NT2/D1 (cell line): ENCODE measurements around the gene VMP1.

Source experiments
- DNase-seq: peaks from one replicate; pipeline ENCODE4 v3.0.0-alpha.2; 2011; ENCODE audit warnings: low read depth, low spot score
- H3K27me3 ChIP-seq: 2 replicates; pipeline ENCODE4 v1.6.0; 2011; ENCODE audit warnings: mild to moderate bottlenecking; ENCODE audit not compliant: insufficient read length, insufficient read depth
- H3K36me3 ChIP-seq: 2 replicates; pipeline ENCODE4 v1.6.1; 2011; ENCODE audit warnings: mild to moderate bottlenecking, low read length, mixed read lengths; ENCODE audit not compliant: insufficient read depth, insufficient read length
- H3K4me1 ChIP-seq: 2 replicates; pipeline ENCODE4 v1.5.1; 2011; ENCODE audit not compliant: insufficient read depth, insufficient read length
- H3K4me3 ChIP-seq: 2 replicates; pipeline ENCODE4 v1.5.1; 2011; ENCODE audit warnings: low read depth; ENCODE audit not compliant: insufficient read length
- H3K9ac ChIP-seq: 2 replicates; pipeline ENCODE4 v1.6.0; 2011; ENCODE audit warnings: low read depth; ENCODE audit not compliant: insufficient read length
- H3K9me3 ChIP-seq: 2 replicates; pipeline ENCODE4 v1.5.1; 2011; ENCODE audit warnings: mild to moderate bottlenecking, low read length; ENCODE audit not compliant: insufficient read depth
- SUZ12 ChIP-seq: IDR thresholded peaks from 2 replicates; pipeline ENCODE4 v1.6.1; 2011; ENCODE audit not compliant: insufficient read length, insufficient read depth; ENCODE audit errors: extremely low read depth
- YY1 ChIP-seq: IDR thresholded peaks from 2 replicates; pipeline ENCODE4 v1.6.1; 2011; ENCODE audit not compliant: insufficient read length, insufficient read depth
- ZNF274 ChIP-seq: IDR thresholded peaks from 2 replicates; pipeline ENCODE4 v1.6.1; 2011; ENCODE audit warnings: mild to moderate bottlenecking, low read depth, low read length

The VMP1 gene

DNA sequence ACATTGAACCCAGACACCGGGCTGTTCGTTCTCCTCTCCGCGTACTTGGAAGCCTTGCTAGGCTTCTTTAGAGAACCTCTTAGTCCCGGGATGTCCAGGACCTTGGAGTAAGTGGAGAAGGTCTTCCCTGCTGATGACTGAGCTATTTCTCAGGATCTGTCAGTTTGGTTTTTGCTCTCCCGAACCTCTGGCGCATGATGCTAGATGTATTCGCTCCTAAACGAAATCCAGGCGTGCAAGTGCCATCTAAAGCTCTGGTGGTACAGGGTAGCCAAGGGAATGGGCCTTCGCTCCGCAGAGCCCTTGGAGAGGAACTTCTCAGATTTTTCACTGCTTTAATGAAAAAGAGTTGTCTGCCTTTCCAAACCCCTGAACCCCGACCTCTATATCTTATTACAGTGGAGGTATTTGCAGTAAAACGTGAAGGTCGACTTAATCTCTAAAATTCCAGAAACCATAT, 547 bp downstream of the VMP1 start:
- DNase-seq: no peak
- TF ChIP-seq YY1 (no peak), SUZ12 (no peak), ZNF274 (no peak)
- Histone ChIP-seq H3K9ac (peak overlapping the region; percentile 96), H3K9me3 (no peaks in the 10 kb centered on the region), H3K27me3 (no peaks in the 10 kb centered on the region), H3K4me1 (no peaks in the 10 kb centered on the region), H3K4me3 (peak overlapping the region; percentile 98), H3K36me3 (peaks cover 29% of the 10 kb centered on the region)

DNA sequence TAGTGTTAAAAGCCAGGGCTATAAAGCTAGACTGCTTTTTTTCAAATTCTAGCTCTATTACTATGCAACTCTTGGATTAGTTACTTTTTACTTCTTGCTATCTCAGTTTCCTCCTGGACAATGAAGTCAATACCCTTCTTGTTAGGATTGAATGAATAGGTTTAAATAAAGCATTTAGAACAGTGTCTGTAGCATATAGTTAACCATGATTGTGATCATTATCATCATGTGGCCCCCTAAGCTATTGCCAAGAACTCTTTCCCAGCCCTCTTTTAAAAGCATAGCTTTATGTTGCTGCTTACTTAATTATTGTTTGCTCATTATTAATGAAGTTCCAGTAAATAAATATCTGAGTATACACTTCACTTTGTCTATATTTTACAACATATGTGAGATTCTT, 4.5 kb downstream of the VMP1 start:
- Histone ChIP-seq H3K4me3 (no peak overlapping the region), H3K27me3 (no peaks in the 10 kb centered on the region), H3K4me1 (no peaks in the 10 kb centered on the region), H3K36me3 (peaks cover 3% of the 10 kb centered on the region), H3K9me3 (no peaks in the 10 kb centered on the region), H3K9ac (no peak overlapping the region)
- no peak for DNase-seq
- TF ChIP-seq ZNF274 (no peak), SUZ12 (no peak), YY1 (no peak)

DNA sequence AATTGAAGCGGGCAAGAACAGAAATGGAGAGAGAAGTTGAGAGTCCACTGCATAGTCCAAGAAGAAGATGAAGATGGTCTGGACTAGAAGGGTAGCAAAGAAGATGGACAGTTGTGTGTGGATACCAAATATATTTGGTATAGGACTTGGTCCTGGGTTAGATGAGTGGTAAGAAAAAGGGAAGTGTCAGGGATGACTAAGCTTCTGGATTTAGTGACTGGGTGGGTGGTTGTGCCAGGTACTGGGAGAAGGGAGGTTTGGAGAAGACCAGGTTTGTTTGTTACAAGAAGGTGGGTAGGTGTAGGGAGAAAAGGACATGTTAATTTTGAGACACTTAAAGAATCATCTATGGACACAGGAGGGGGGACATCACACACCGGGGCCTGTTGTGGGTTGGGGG, 5.4 kb downstream of the VMP1 start:
- Histone ChIP-seq H3K4me1 (no peaks in the 10 kb centered on the region), H3K4me3 (no peak overlapping the region), H3K27me3 (no peaks in the 10 kb centered on the region), H3K9me3 (no peaks in the 10 kb centered on the region), H3K36me3 (peaks cover 6% of the 10 kb centered on the region), H3K9ac (no peak overlapping the region)
- TF ChIP-seq YY1 (no peak), SUZ12 (no peak)
- DNase-seq: no peak

DNA sequence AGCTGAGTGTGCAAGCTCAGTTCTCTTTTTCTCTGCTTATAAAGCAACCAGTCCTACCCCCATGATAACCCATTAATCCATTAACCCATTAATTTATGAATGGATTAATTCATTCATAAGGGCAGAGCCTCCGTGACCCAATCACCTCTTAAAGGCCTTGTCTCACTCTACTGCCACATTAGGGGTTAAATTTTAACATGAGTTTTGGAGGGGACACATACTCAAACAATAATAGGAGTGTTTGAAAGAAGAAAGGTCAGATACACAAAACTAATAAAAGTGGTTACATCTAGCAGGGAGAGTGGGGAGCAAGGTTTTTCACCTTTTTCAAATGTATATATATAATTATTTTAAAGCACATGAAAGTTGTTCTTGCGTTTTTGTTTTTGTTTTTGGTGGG, 6.8 kb downstream of the VMP1 start:
- H3K9me3 ChIP-seq: no peaks in the 10 kb centered on the region
- H3K36me3 ChIP-seq: peaks cover 6% of the 10 kb centered on the region
- H3K27me3 ChIP-seq: no peaks in the 10 kb centered on the region
- H3K9ac ChIP-seq: no peak overlapping the region
- TF ChIP-seq YY1: no peak
- TF ChIP-seq SUZ12: no peak
- no peak for TF ChIP-seq ZNF274
- no peaks in the 10 kb centered on the region for H3K4me1 ChIP-seq
- no peak for DNase-seq
- no peak overlapping the region for H3K4me3 ChIP-seq

DNA sequence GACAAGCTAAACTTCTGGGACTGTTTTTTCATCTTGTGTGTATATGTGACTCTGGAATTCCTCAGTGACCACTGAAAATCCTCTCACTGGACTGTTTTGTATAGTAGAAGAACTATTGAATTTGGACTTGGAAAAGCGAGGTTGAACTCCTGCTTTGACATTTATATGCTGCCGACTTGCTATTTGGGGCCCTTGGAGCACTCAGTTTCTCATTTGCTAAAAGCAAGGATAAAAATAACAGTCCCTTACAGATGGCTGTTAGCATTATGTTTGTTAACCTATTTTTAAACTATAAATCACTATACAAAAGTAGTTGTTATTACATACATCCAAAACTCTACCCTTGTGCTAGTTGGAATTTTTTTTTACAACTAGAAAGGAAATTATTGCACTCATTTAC, 9.0 kb downstream of the VMP1 start:
- TF ChIP-seq SUZ12: no peak
- TF ChIP-seq YY1: no peak
- TF ChIP-seq ZNF274: no peak
- H3K4me1 ChIP-seq: no peaks in the 10 kb centered on the region
- H3K9ac ChIP-seq: no peak overlapping the region
- peaks cover 6% of the 10 kb centered on the region for H3K36me3 ChIP-seq
- no peak for DNase-seq
- no peaks in the 10 kb centered on the region for H3K9me3 ChIP-seq
- no peaks in the 10 kb centered on the region for H3K27me3 ChIP-seq
- no peak overlapping the region for H3K4me3 ChIP-seq

DNA sequence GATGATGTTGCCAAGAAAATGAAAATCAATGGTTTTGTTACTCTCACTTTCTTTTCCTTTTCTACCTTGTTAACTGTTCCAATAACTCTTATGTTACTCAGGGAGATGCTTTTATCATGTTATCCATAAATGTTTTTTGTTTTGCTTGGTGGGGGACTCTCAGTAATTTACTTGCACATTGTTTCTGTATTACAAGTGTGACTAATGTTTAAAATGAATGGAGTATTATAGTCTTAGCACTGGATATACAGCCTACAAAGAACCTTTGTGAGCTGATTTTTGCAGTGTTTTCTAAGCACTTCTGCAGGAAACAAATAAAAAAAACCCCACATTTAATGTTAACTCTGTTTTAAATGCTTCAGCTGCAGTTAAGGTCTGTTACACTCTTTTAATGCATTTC, 12.1 kb downstream of the VMP1 start:
- H3K9me3 ChIP-seq: no peaks in the 10 kb centered on the region
- no peaks in the 10 kb centered on the region for H3K4me1 ChIP-seq
- H3K9ac ChIP-seq: no peak overlapping the region
- DNase-seq: no peak
- H3K36me3 ChIP-seq: peaks cover 4% of the 10 kb centered on the region
- H3K27me3 ChIP-seq: no peaks in the 10 kb centered on the region
- TF ChIP-seq SUZ12 (no peak), ZNF274 (no peak), YY1 (no peak)
- no peak overlapping the region for H3K4me3 ChIP-seq

DNA sequence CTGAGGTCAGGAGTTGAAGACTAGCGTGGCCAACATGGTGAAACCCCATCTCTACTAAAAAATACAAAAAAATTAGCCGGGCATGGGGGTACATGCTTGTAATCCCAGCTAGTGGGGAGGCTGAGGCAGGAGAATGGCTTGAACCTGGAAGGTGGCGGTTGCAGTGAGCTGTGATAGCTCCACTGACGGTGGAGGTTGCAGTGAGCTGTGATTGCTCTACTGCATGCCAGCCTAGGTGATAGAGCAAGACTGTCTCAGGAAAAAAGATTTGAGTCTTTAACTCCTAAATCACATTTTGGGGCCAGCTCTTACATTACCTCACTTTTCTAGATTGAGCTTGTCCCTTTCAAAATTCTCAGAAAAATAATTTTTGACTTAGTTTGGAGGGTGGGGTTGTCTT, 15.2 kb downstream of the VMP1 start:
- no peaks in the 10 kb centered on the region for H3K4me1 ChIP-seq
- H3K4me3 ChIP-seq: no peak overlapping the region
- H3K36me3 ChIP-seq: no peaks in the 10 kb centered on the region
- no peaks in the 10 kb centered on the region for H3K9me3 ChIP-seq
- H3K9ac ChIP-seq: no peak overlapping the region
- no peak for DNase-seq
- no peaks in the 10 kb centered on the region for H3K27me3 ChIP-seq
- no peak for TF ChIP-seq YY1
- no peak for TF ChIP-seq SUZ12
- no peak for TF ChIP-seq ZNF274

DNA sequence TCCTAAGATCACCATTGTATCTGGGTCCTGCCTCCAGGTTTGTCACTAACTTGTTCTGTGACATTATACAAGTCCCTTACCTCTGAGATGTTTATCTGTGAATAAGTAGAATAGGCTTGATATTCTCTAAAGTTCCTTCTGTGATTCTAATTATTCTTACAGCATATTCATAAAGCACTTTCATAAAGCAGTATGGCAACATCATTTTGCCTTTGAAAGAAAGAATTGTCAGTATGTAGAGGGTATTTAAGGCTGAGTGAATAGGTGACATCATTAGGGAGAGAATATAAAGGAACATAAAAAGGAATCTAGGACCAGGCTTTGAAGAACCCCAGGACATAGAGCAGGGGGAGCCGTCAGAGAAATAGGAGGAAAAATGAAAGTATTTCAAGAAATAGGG, 15.6 kb downstream of the VMP1 start:
- H3K9ac ChIP-seq: no peak overlapping the region
- DNase-seq: no peak
- TF ChIP-seq ZNF274: no peak
- TF ChIP-seq SUZ12: no peak
- TF ChIP-seq YY1: no peak
- no peaks in the 10 kb centered on the region for H3K36me3 ChIP-seq
- no peaks in the 10 kb centered on the region for H3K27me3 ChIP-seq
- H3K4me1 ChIP-seq: no peaks in the 10 kb centered on the region
- no peaks in the 10 kb centered on the region for H3K9me3 ChIP-seq
- no peak overlapping the region for H3K4me3 ChIP-seq
